ENCODE data around the gene HGFAC. TPM values are rescaled to one million over a fixed set of nuclear protein-coding genes. Genes with fewer than 3 reads are reported as not detected.
A peak's percentile ranks its signal among the peaks of the same experiment; 100 is the strongest.
"Not testable (repeated sequence)": the region's sequence is repeated elsewhere in the genome, so short reads cannot be mapped to it uniquely, and the experiment has no call there.

HGFAC gene
- total RNA-seq, 1 experiment from 2014 or later: not detected

GRCh38 chr4:3442460-3442958 lies 741 bp downstream of the HGFAC start:
- DNase-seq (ENCODE audit: low read depth): no peak

GRCh38 chr4:3442959-3443749 lies 1.4 kb downstream of the HGFAC start:
- peak; percentile 32 for DNase-seq (ENCODE audit: low read depth)

- no peak for DNase-seq (ENCODE audit: low read depth)
Observed at GRCh38 chr4:3443750-3444309, 2.1 kb downstream of the HGFAC start.

- no peak for DNase-seq (ENCODE audit: low read depth)
Observed at GRCh38 chr4:3444351-3445110, 2.8 kb downstream of the HGFAC start.

- no peak for DNase-seq (ENCODE audit: low read depth)
Observed at GRCh38 chr4:3445111-3445820, 3.5 kb downstream of the HGFAC start.

GRCh38 chr4:3445829-3446545 lies 4.2 kb downstream of the HGFAC start:
- no peak for DNase-seq (ENCODE audit: low read depth)

GRCh38 chr4:3446631-3447320 lies 5.0 kb downstream of the HGFAC start:
- DNase-seq (ENCODE audit: low read depth): no peak

GRCh38 chr4:3447431-3448395 lies 5.9 kb downstream of the HGFAC start:
- no peak for DNase-seq (ENCODE audit: low read depth)

GRCh38 chr4:3449047-3449573 lies 7.3 kb downstream of the HGFAC start:
- no peak for DNase-seq (ENCODE audit: low read depth)

GRCh38 chr4:3449574-3450534 lies 8.1 kb downstream of the HGFAC start:
- DNase-seq (ENCODE audit: low read depth): no peak

GRCh38 chr4:3450643-3451042 lies 8.9 kb downstream of the HGFAC start:
- DNase-seq (ENCODE audit: low read depth): no peak

- peak; percentile 33 for DNase-seq (ENCODE audit: low read depth)
Observed at GRCh38 chr4:3451956-3452355, 10.2 kb downstream of the HGFAC start.

GRCh38 chr4:3452376-3452775 lies 10.6 kb downstream of the HGFAC start:
- DNase-seq (ENCODE audit: low read depth): peak; percentile 21

- DNase-seq (ENCODE audit: low read depth): not testable (repeated sequence)
Observed at GRCh38 chr4:3455596-3455995, 13.8 kb downstream of the HGFAC start.

GRCh38 chr4:3458371-3458770 lies 16.6 kb downstream of the HGFAC start:
- no peak for DNase-seq (ENCODE audit: low read depth)

GRCh38 chr4:3459156-3459555 lies 17.4 kb downstream of the HGFAC start:
- DNase-seq (ENCODE audit: low read depth): not testable (repeated sequence)

- DNase-seq (ENCODE audit: low read depth): no peak
Observed at GRCh38 chr4:3460926-3461325, 19.2 kb downstream of the HGFAC start.

Data from RPMI7951 (cell line).